Mesothelial cell of epicardium (in vitro differentiated cells): ENCODE measurements around the gene HSD17B2. TPM values are rescaled to one million over a fixed set of nuclear protein-coding genes. Genes with fewer than 3 reads are reported as not detected.

ENCODE experiments used
- DNase-seq, 2 experiments: peaks; one replicate each; pipeline ENCODE4 v3.0.0; 2021; ENCODE audit warnings: low spot score in 2 of 2; ENCODE audit not compliant: unreplicated experiment in 2 of 2
- H3K27ac Mint-ChIP-seq: 2 replicates; pipeline ENCODE4 v1.8.0; 2021; ENCODE audit warnings: mixed read lengths
- H3K27me3 Mint-ChIP-seq: 2 replicates; pipeline ENCODE4 v1.8.0; 2021; ENCODE audit warnings: low read depth, mixed read lengths
- H3K36me3 Mint-ChIP-seq: 2 replicates; pipeline ENCODE4 v1.8.0; 2021; ENCODE audit warnings: mixed read lengths
- H3K4me1 Mint-ChIP-seq: 2 replicates; pipeline ENCODE4 v1.8.0; 2021; ENCODE audit warnings: mixed read lengths
- H3K4me3 Mint-ChIP-seq: 2 replicates; pipeline ENCODE4 v1.8.0; 2021; ENCODE audit warnings: mild to moderate bottlenecking, moderate library complexity, mixed read lengths
- H3K9me3 Mint-ChIP-seq: 2 replicates; pipeline ENCODE4 v1.8.0; 2021; ENCODE audit warnings: mixed read lengths
- total RNA-seq: library from RNA; stranded (reverse); gene quantifications from 3 replicates; pipeline ENCODE4 v1.2.1, GENCODE V29; 2021
- TF ChIP-seq, protein P1 (sequence below): fragments of 200-600 bp; sonication (generic); IDR thresholded peaks from one replicate; pipeline ENCODE4 v1.5.0; 2021; ENCODE audit warnings: antibody characterized with exemption; ENCODE audit not compliant: unreplicated experiment

Gene HSD17B2
- total RNA-seq, 1 donor from 2014 or later = 3.1 TPM

DNA sequence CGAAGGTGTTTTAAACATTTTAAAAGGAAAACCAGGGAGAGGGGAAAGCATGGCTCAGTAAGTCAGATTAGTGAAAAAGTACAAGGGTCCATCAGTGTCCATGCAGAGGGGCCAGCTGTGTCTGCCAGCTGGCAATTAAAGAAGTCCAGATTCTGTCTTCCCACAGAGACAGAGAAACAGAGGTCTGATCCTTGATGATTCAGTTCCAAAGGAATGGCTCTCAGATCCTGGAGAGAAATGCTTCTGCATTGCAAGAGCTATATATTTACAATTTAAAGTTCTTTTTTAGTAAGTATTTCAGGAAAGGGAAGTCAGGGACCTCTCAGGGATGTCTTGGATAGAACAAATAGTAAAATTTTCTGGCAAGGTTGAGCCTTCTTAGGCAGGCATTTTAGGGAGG lies 56.2 kb downstream of the HSD17B2 start:
- no peak overlapping the region for H3K4me3 Mint-ChIP-seq
- DNase-seq = no peak
- no peaks in the 10 kb centered on the region for H3K4me1 Mint-ChIP-seq
- H3K27me3 Mint-ChIP-seq = peaks cover 5% of the 10 kb centered on the region
- no peak overlapping the region for H3K27ac Mint-ChIP-seq
- no peaks in the 10 kb centered on the region for H3K36me3 Mint-ChIP-seq
- H3K9me3 Mint-ChIP-seq = no peaks in the 10 kb centered on the region
- TF ChIP-seq, protein P1, sequence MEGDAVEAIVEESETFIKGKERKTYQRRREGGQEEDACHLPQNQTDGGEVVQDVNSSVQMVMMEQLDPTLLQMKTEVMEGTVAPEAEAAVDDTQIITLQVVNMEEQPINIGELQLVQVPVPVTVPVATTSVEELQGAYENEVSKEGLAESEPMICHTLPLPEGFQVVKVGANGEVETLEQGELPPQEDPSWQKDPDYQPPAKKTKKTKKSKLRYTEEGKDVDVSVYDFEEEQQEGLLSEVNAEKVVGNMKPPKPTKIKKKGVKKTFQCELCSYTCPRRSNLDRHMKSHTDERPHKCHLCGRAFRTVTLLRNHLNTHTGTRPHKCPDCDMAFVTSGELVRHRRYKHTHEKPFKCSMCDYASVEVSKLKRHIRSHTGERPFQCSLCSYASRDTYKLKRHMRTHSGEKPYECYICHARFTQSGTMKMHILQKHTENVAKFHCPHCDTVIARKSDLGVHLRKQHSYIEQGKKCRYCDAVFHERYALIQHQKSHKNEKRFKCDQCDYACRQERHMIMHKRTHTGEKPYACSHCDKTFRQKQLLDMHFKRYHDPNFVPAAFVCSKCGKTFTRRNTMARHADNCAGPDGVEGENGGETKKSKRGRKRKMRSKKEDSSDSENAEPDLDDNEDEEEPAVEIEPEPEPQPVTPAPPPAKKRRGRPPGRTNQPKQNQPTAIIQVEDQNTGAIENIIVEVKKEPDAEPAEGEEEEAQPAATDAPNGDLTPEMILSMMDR = no peak

DNA sequence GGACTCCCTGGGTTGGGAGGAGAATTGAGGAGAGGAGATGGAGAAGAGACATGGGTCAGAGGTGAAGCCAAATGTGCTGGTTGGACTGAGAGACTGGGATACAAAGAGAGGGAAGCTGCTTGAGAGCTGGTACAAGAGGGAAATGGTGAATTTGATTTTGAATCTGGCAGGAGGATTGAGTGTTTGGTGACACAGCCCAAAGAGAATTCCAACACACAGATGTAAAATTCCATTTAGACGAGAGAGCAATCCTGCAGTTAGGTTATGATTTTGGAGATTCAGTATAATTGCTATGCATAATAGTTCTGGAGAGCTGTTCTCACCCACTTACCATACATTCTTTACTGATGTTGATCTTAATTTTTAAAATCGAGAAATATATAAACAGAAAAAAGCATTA lies 57.7 kb downstream of the HSD17B2 start:
- H3K36me3 Mint-ChIP-seq = no peaks in the 10 kb centered on the region
- H3K4me1 Mint-ChIP-seq = no peaks in the 10 kb centered on the region
- DNase-seq = no peak
- H3K4me3 Mint-ChIP-seq = no peak overlapping the region
- H3K27ac Mint-ChIP-seq = no peak overlapping the region
- no peaks in the 10 kb centered on the region for H3K9me3 Mint-ChIP-seq
- TF ChIP-seq, protein P1 = no peak
- peaks cover 2% of the 10 kb centered on the region for H3K27me3 Mint-ChIP-seq

DNA sequence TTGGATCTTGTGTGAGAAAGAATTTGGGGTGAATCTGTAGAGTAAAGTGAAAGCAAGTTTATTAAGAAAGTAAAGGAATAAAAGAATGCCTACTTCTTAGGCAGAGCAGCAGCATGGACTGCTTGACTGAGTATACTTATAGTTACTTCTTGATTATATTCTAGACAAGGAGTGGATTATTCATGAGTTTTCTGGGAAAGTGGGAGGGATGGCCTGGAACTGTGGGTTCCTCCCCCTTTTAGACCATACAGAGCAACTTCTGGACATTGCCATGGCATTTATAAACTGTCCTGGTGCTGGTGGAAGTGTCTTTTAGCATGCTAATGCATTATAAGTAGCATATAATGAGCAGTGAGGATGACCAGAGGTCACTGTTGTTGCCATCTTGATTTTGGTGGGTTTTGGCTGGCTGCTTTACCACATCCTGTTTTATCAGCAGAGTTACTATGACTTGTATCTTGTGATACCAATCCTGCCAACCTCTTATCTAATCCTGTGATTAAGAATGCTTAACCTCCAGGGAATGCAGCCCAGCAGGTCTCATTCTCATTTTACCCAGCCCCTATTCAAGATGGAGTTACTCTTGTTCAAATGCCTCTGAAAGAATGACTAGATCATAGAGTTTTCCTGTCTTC lies 58.7 kb downstream of the HSD17B2 start:
- TF ChIP-seq, protein P1 = no peak
- no peaks in the 10 kb centered on the region for H3K4me1 Mint-ChIP-seq
- H3K36me3 Mint-ChIP-seq = no peaks in the 10 kb centered on the region
- no peak for DNase-seq
- no peak overlapping the region for H3K27ac Mint-ChIP-seq
- H3K4me3 Mint-ChIP-seq = no peak overlapping the region
- H3K27me3 Mint-ChIP-seq = peaks cover 3% of the 10 kb centered on the region
- H3K9me3 Mint-ChIP-seq = no peaks in the 10 kb centered on the region

DNA sequence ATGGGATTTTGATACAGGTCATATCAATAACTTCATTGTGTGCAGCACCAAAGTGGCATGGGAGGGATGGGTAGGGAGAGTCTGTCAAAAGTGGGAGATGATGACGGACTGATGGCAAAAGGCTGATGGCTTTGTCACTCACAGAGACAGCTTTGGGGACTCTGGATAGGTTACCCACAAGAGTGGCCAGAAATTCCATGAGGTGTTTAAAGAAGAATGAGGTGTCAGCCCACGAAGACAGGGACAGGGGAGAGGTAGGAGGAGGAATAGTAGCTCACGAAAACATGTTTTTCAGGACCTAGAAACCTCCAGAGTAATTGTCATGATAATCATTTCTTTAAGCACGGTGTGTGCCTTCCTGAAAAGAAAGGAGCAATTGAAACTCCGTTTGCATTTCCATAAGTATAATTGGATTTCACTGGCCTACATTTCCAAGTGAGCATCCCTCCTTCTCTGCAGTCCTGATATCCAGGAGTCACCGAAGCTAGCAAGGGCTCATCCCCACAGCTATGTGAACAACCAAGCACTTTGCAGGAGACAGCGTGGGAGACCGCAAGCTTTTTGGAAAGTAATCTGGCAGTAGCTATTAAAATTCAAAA lies 60.0 kb downstream of the HSD17B2 start:
- H3K4me3 Mint-ChIP-seq = no peak overlapping the region
- no peaks in the 10 kb centered on the region for H3K4me1 Mint-ChIP-seq
- no peaks in the 10 kb centered on the region for H3K36me3 Mint-ChIP-seq
- DNase-seq = no peak
- H3K27ac Mint-ChIP-seq = no peak overlapping the region
- TF ChIP-seq, protein P1 = no peak
- H3K27me3 Mint-ChIP-seq = peaks cover 3% of the 10 kb centered on the region
- peaks cover 3% of the 10 kb centered on the region for H3K9me3 Mint-ChIP-seq

DNA sequence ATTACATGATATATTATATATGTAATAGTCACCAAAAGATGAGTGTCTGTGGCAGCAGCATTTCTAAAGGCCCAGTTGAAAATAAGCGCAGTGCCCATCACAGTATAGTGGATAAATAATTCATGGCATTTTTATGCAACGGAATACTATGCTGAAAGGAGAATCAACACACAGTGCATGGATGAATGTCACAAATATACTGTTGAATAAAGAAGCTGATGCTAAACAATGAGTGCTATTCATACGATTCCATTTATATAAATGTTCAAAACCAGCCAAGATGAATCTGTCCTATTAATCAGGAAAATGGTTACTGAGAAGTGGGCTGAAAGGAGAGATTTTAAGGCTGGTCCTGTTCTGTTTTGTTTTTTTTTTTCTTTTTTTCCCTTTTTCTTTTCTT lies 61.6 kb downstream of the HSD17B2 start:
- no peaks in the 10 kb centered on the region for H3K4me1 Mint-ChIP-seq
- H3K9me3 Mint-ChIP-seq = peaks cover 5% of the 10 kb centered on the region
- no peak overlapping the region for H3K4me3 Mint-ChIP-seq
- TF ChIP-seq, protein P1 = no peak
- DNase-seq = no peak
- H3K27ac Mint-ChIP-seq = no peak overlapping the region
- H3K27me3 Mint-ChIP-seq = peaks cover 8% of the 10 kb centered on the region
- no peaks in the 10 kb centered on the region for H3K36me3 Mint-ChIP-seq
